ENCODE data around the gene PSMG3.

PSMG3 gene

GRCh38 chr7:1572111-1572822 is 2.4 kb upstream of the PSMG3 start:
- H3K79me2 ChIP-seq (ENCODE audit: control insufficient read depth, insufficient read depth, low read length), result no peaks in the 10 kb centered on the region
- no CpG with 5 or more reads among the region's 7 CpGs for WGBS (ENCODE audit: extremely low coverage, insufficient coverage, low lambda C conversion rate)
- H3K27ac ChIP-seq (ENCODE audit: low read depth, low read length), result no peak overlapping the region
- H4K5ac ChIP-seq (ENCODE audit: low read length), result no peak overlapping the region
- H3K56ac ChIP-seq (ENCODE audit: low read length), result peak overlapping the region; percentile 25
- no peak overlapping the region for H3K4ac ChIP-seq (ENCODE audit: low read depth, low read length)
- no peak overlapping the region for H3K4me2 ChIP-seq (ENCODE audit: low read length)
- H3K27me3 ChIP-seq (ENCODE audit: insufficient read depth, low read length, poor library complexity), result no peaks in the 10 kb centered on the region
- no peaks in the 10 kb centered on the region for H3K36me3 ChIP-seq (ENCODE audit: control insufficient read depth, insufficient read depth, low read length)
- H3K9ac ChIP-seq (ENCODE audit: low read length), result no peak overlapping the region
- H3K79me1 ChIP-seq (ENCODE audit: low read length), result no peaks in the 10 kb centered on the region
- H2BK5ac ChIP-seq (ENCODE audit: low read length), result no peak overlapping the region
- peak; percentile 34 for DNase-seq
- no peak overlapping the region for H2AK5ac ChIP-seq (ENCODE audit: low read length)
- H3K18ac ChIP-seq (ENCODE audit: low read length), result no peak overlapping the region
- no peak overlapping the region for H4K8ac ChIP-seq (ENCODE audit: low read depth, low read length)
- H3K23ac ChIP-seq (ENCODE audit: low read length), result no peak overlapping the region
- peaks cover 6% of the 10 kb centered on the region for H3K4me1 ChIP-seq (ENCODE audit: control insufficient read depth, low read depth, low read length)
- H2BK120ac ChIP-seq (ENCODE audit: low read depth, low read length), result no peak overlapping the region
- no peak overlapping the region for H3K4me3 ChIP-seq (ENCODE audit: low read length)
- no peak overlapping the region for H2BK15ac ChIP-seq (replicated peaks; ENCODE audit: low read depth)

- Histone ChIP-seq H3K36me3 (ENCODE audit: control insufficient read depth, insufficient read depth, low read length) (no peaks in the 10 kb centered on the region), H3K9ac (ENCODE audit: low read length) (peak overlapping the region; percentile 78), H3K23ac (ENCODE audit: low read length) (no peak overlapping the region), H3K4me2 (ENCODE audit: low read length) (no peak overlapping the region), H4K5ac (ENCODE audit: low read length) (no peak overlapping the region), H3K79me2 (ENCODE audit: control insufficient read depth, insufficient read depth, low read length) (no peaks in the 10 kb centered on the region), H3K56ac (ENCODE audit: low read length) (peak overlapping the region; percentile 78), H3K27me3 (ENCODE audit: insufficient read depth, low read length, poor library complexity) (no peaks in the 10 kb centered on the region), H3K79me1 (ENCODE audit: low read length) (no peaks in the 10 kb centered on the region), H2BK120ac (ENCODE audit: low read depth, low read length) (no peak overlapping the region), H3K4ac (ENCODE audit: low read depth, low read length) (no peak overlapping the region), H3K4me3 (ENCODE audit: low read length) (peak overlapping the region; percentile 36), H4K8ac (ENCODE audit: low read depth, low read length) (no peak overlapping the region), H2AK5ac (ENCODE audit: low read length) (no peak overlapping the region), H2BK15ac (replicated peaks; ENCODE audit: low read depth) (no peak overlapping the region), H3K4me1 (ENCODE audit: control insufficient read depth, low read depth, low read length) (peaks cover 6% of the 10 kb centered on the region), H3K27ac (ENCODE audit: low read depth, low read length) (no peak overlapping the region), H2BK5ac (ENCODE audit: low read length) (no peak overlapping the region), H3K18ac (ENCODE audit: low read length) (peak overlapping the region; percentile 77)
- DNase-seq, result no peak
- whole genome bisulfite sequencing (ENCODE audit: extremely low coverage, insufficient coverage, low lambda C conversion rate), result no CpG with 5 or more reads among the region's 27 CpGs
Measured at GRCh38 chr7:1569440-1569832, 396 bp downstream of the PSMG3 start.

- Histone ChIP-seq H3K27ac (ENCODE audit: low read depth, low read length) (no peak overlapping the region), H2BK5ac (ENCODE audit: low read length) (no peak overlapping the region), H3K79me1 (ENCODE audit: low read length) (no peaks in the 10 kb centered on the region), H2BK15ac (replicated peaks; ENCODE audit: low read depth) (no peak overlapping the region), H3K36me3 (ENCODE audit: control insufficient read depth, insufficient read depth, low read length) (no peaks in the 10 kb centered on the region), H3K23ac (ENCODE audit: low read length) (no peak overlapping the region), H3K4me1 (ENCODE audit: control insufficient read depth, low read depth, low read length) (peaks cover 6% of the 10 kb centered on the region), H3K56ac (ENCODE audit: low read length) (peak overlapping the region; percentile 18), H3K4me3 (ENCODE audit: low read length) (no peak overlapping the region), H3K9ac (ENCODE audit: low read length) (peak overlapping the region; percentile 78), H3K4me2 (ENCODE audit: low read length) (no peak overlapping the region), H3K27me3 (ENCODE audit: insufficient read depth, low read length, poor library complexity) (no peaks in the 10 kb centered on the region), H2AK5ac (ENCODE audit: low read length) (no peak overlapping the region), H4K8ac (ENCODE audit: low read depth, low read length) (no peak overlapping the region), H3K4ac (ENCODE audit: low read depth, low read length) (no peak overlapping the region), H3K79me2 (ENCODE audit: control insufficient read depth, insufficient read depth, low read length) (no peaks in the 10 kb centered on the region), H3K18ac (ENCODE audit: low read length) (no peak overlapping the region), H4K5ac (ENCODE audit: low read length) (no peak overlapping the region), H2BK120ac (ENCODE audit: low read depth, low read length) (no peak overlapping the region)
- WGBS (ENCODE audit: extremely low coverage, insufficient coverage, low lambda C conversion rate), result no CpG with 5 or more reads among the region's 13 CpGs
- no peak for DNase-seq
Measured at GRCh38 chr7:1569016-1569415, 816 bp downstream of the PSMG3 start.

GRCh38 chr7:1567896-1568510 is 1.8 kb downstream of the PSMG3 start:
- H3K27me3 ChIP-seq (ENCODE audit: insufficient read depth, low read length, poor library complexity), result no peaks in the 10 kb centered on the region
- H2BK15ac ChIP-seq (replicated peaks; ENCODE audit: low read depth), result no peak overlapping the region
- H2BK120ac ChIP-seq (ENCODE audit: low read depth, low read length), result no peak overlapping the region
- no peak overlapping the region for H3K9ac ChIP-seq (ENCODE audit: low read length)
- H3K4me3 ChIP-seq (ENCODE audit: low read length), result no peak overlapping the region
- no peaks in the 10 kb centered on the region for H3K79me1 ChIP-seq (ENCODE audit: low read length)
- no peaks in the 10 kb centered on the region for H3K79me2 ChIP-seq (ENCODE audit: control insufficient read depth, insufficient read depth, low read length)
- WGBS (ENCODE audit: extremely low coverage, insufficient coverage, low lambda C conversion rate), result no CpG with 5 or more reads among the region's 17 CpGs
- H2AK5ac ChIP-seq (ENCODE audit: low read length), result no peak overlapping the region
- peaks cover 6% of the 10 kb centered on the region for H3K4me1 ChIP-seq (ENCODE audit: control insufficient read depth, low read depth, low read length)
- no peak overlapping the region for H3K4ac ChIP-seq (ENCODE audit: low read depth, low read length)
- no peak for DNase-seq
- no peak overlapping the region for H4K8ac ChIP-seq (ENCODE audit: low read depth, low read length)
- H3K36me3 ChIP-seq (ENCODE audit: control insufficient read depth, insufficient read depth, low read length), result no peaks in the 10 kb centered on the region
- H4K5ac ChIP-seq (ENCODE audit: low read length), result no peak overlapping the region
- no peak overlapping the region for H3K56ac ChIP-seq (ENCODE audit: low read length)
- no peak overlapping the region for H3K4me2 ChIP-seq (ENCODE audit: low read length)
- no peak overlapping the region for H2BK5ac ChIP-seq (ENCODE audit: low read length)
- no peak overlapping the region for H3K27ac ChIP-seq (ENCODE audit: low read depth, low read length)
- no peak overlapping the region for H3K18ac ChIP-seq (ENCODE audit: low read length)
- no peak overlapping the region for H3K23ac ChIP-seq (ENCODE audit: low read length)

GRCh38 chr7:1567049-1567771 is 2.6 kb downstream of the PSMG3 start:
- no peak overlapping the region for H2BK120ac ChIP-seq (ENCODE audit: low read depth, low read length)
- no peak overlapping the region for H3K23ac ChIP-seq (ENCODE audit: low read length)
- peaks cover 6% of the 10 kb centered on the region for H3K4me1 ChIP-seq (ENCODE audit: control insufficient read depth, low read depth, low read length)
- H3K79me2 ChIP-seq (ENCODE audit: control insufficient read depth, insufficient read depth, low read length), result no peaks in the 10 kb centered on the region
- H3K79me1 ChIP-seq (ENCODE audit: low read length), result no peaks in the 10 kb centered on the region
- H4K5ac ChIP-seq (ENCODE audit: low read length), result no peak overlapping the region
- H2AK5ac ChIP-seq (ENCODE audit: low read length), result no peak overlapping the region
- no peak overlapping the region for H4K8ac ChIP-seq (ENCODE audit: low read depth, low read length)
- no peak overlapping the region for H2BK15ac ChIP-seq (replicated peaks; ENCODE audit: low read depth)
- no peak for DNase-seq
- peak overlapping the region; percentile 32 for H3K9ac ChIP-seq (ENCODE audit: low read length)
- WGBS (ENCODE audit: extremely low coverage, insufficient coverage, low lambda C conversion rate), result no CpG with 5 or more reads among the region's 26 CpGs
- H3K4ac ChIP-seq (ENCODE audit: low read depth, low read length), result no peak overlapping the region
- peak overlapping the region; percentile 27 for H3K4me2 ChIP-seq (ENCODE audit: low read length)
- H3K4me3 ChIP-seq (ENCODE audit: low read length), result no peak overlapping the region
- H3K36me3 ChIP-seq (ENCODE audit: control insufficient read depth, insufficient read depth, low read length), result no peaks in the 10 kb centered on the region
- H2BK5ac ChIP-seq (ENCODE audit: low read length), result no peak overlapping the region
- H3K18ac ChIP-seq (ENCODE audit: low read length), result no peak overlapping the region
- peak overlapping the region; percentile 60 for H3K56ac ChIP-seq (ENCODE audit: low read length)
- H3K27ac ChIP-seq (ENCODE audit: low read depth, low read length), result no peak overlapping the region
- H3K27me3 ChIP-seq (ENCODE audit: insufficient read depth, low read length, poor library complexity), result no peaks in the 10 kb centered on the region

Data from mesendoderm (in vitro differentiated cells).